Sciatic nerve (tissue), 2 donors: ENCODE data around the gene GCK. TPM values are rescaled to one million over a fixed set of nuclear protein-coding genes. Genes with fewer than 3 reads are reported as not detected.

ENCODE experiments used
- ATAC-seq: fragments of 200-7000 bp; cut with Tn5 transposase; one replicate; pipeline ENCODE4 v1.9.1; 2020; ENCODE audit warnings: mild to moderate bottlenecking, moderate library complexity
- DNase-seq: peaks from one replicate; pipeline ENCODE4 v3.0.0-alpha.2; 2020; ENCODE audit warnings: low spot score
- intact Hi-C: fragments of 100-400 bp; cut with DNase I; formaldehyde crosslinking; loops from one replicate; pipeline ENCODE4 v1.14.2; 2022
- total RNA-seq: library from RNA; stranded (reverse); fragmentation: NEBNext Ultra II Directional; extraction: Animal tissue kit (Norgen Biotek cat#: 25700); gene quantifications from one replicate; pipeline ENCODE4 v1.2.1, GENCODE V29; 2021
- donor health status: DM: no; HTN: no; CAD: no.
- donor health status: DM: no; HTN: no; CAD: no.

GCK gene
- total RNA-seq, 1 donor from 2014 or later: 1.9 TPM

GRCh38 chr7:44150966-44151941 is 38.0 kb downstream of the GCK start:
- intact Hi-C loops: no loop called here
- no peak for ATAC-seq
- DNase-seq: peak; percentile 31

GRCh38 chr7:44150466-44150832 is 38.8 kb downstream of the GCK start:
- intact Hi-C loops: no loop called here
- ATAC-seq (no peak), DNase-seq (peak; percentile 27)

DNA sequence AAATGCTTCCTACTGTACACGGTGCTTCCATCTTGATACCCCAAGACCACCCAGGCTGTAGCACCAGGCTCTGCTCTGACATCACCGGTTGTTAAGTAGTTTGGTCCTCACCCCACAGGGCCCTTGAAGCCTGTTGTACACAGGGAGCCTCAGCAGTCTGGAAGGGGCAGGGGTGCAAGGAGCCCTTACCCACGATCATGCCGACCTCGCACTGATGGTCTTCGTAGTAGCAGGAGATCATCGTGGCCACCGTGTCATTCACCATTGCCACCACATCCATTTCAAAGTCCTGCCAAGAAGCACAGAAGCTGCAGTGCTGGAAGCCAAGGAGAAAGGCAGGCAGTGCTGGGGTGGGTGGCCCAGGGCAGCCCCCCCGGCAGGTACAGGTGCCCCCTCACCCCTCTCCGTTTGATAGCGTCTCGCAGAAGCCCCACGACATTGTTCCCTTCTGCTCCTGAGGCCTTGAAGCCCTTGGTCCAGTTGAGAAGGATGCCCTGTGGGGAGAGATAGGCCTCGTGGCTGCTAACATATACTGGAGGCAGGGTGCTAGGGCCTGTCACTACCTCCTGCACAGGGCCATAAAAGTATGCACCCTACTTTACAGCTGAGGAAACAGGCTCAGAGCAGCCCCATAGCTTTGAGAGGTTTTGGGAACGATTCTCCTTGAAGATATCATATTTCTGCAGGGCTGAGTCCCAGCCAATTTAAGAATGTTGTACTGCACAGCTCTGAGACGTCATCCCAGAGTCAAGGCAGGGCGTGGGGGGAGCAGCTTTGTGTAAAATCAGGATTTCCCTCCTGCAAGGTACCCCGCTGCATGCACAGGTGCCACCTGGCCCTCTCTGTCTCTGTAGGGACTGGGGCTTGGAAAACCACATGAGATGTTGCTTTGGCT is 39.4 kb downstream of the GCK start:
- intact Hi-C loops: no loop called here
- DNase-seq (peak; percentile 22), ATAC-seq (no peak)

DNA sequence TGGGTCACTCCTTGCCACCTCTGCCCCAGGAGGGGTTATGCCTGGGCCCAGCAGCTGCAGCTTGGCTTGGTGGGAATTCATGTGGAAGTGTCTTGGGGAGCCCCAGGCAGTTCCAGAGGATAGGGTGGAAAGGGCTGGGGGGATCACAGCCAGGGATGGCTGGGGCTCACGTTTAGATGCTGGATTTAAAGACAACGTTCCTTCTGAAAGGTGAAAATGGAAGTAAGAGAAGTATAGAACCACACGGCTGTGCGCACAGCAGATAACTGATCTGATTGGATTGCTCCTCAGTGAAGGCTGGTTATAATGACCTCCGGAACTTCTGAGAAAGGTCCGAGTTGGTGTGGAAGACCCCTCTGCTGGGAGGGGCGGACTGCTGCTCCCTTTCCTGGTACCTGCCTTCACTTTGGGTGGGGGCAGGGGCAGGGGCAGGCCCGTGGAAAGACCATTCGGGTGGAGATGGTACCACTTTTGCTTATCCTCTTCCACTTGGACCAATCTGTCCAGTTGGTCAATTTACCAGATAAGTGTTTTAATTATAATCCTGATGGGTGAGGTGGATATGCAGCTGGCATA is 40.2 kb downstream of the GCK start:
- DNase-seq: peak; percentile 26
- ATAC-seq: no peak
- intact Hi-C loops: no loop called here

DNA sequence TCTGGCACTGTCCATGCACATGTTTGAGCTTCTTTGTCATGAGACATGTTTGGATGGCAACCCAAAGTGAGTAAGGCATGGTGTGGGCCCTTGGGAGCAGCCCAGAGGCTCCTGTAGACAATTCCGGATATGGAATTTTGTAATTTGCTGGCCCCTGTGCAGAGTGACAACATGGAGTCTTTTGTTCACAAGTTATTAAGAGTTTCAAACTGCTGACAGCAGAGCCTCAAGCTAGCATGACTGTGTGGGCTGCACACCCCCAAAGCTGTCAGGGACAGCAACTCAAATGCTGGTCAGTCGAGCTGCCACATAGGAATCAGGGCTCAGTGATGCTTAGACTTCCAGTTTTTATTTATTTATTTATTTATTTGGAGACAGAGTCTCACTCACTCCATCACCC is 41.1 kb downstream of the GCK start:
- DNase-seq (peak; percentile 36), ATAC-seq (no peak)
- intact Hi-C loops: no loop called here

DNA sequence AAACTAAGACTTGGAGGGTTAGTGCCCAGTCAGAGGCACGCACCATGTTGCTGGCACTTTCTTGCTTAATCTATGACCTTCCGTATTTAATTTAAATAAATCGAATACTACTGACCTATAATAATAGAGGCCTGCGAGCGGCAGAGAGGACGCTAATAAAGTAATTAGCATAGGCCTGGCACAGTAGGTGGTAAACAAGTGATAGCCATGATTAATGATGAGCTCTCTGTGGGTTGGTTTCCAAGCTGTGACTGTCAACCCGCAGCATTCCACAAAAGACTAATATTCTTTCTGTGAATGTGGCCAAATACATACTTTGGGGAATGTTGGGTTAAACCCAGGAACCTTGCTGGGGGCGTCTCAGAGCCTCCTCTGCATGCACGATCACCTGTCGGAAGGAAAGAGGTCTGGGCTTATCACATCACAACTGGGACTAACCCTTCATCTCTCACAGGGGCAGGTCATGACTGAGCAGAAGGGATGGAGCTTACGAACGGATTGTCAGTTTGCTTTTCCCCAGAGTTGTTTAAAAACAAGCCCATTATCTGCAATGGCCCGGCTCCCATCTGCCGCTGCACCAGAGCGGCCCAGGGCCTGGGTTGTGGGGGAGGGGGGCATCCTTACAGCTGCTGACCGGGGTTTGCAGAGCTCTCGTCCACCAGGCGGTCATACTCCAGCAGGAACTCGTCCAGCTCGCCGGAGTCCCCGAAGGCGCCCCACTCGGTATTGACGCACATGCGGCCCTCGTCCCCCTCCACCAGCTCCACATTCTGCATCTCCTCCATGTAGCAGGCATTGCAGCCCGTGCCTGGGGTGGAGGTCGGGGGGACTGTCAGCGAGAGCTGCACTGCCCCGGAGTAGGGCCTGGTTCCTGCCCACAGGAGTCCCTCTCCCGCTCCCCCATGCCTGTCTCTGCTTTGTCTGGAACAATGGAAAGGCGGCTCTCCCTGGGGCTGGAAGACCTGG is 41.9 kb downstream of the GCK start:
- intact Hi-C loops: no loop called here
- DNase-seq (peak; percentile 60), ATAC-seq (no peak)

GRCh38 chr7:44145969-44146911 is 43.0 kb downstream of the GCK start:
- intact Hi-C loops: no loop called here
- peak; percentile 94 for ATAC-seq
- DNase-seq: peak; percentile 90

GRCh38 chr7:44145479-44145968 is 43.7 kb downstream of the GCK start:
- DNase-seq (peak; percentile 70), ATAC-seq (peak; percentile 80)
- intact Hi-C loops: no loop called here

DNA sequence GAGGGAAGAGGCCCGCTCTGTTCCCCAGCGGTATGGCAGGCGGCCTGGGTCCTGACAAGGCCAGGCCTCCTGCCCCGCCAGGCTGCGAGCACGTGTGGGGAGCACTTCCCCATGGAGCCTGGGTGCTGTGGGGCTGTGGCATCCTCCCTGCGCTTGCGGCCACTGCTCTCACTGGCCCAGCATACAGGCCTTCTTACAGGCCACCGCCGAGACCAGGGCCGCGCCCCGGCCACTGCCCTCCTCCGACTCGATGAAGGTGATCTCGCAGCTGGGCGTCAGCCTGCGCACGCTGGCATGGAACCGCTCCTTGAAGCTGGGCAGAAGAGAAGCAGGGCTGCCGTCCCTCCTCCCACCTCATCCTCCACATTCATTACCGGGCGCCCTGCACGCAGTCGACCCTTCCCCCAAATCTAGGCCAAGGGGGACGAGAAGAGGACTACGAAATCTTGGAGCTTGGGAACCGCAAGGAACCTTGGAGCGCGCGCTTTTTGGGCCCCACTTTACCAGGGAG is 44.2 kb downstream of the GCK start:
- DNase-seq (peak; percentile 60), ATAC-seq (peak; percentile 4)
- intact Hi-C loops: no loop called here

DNA sequence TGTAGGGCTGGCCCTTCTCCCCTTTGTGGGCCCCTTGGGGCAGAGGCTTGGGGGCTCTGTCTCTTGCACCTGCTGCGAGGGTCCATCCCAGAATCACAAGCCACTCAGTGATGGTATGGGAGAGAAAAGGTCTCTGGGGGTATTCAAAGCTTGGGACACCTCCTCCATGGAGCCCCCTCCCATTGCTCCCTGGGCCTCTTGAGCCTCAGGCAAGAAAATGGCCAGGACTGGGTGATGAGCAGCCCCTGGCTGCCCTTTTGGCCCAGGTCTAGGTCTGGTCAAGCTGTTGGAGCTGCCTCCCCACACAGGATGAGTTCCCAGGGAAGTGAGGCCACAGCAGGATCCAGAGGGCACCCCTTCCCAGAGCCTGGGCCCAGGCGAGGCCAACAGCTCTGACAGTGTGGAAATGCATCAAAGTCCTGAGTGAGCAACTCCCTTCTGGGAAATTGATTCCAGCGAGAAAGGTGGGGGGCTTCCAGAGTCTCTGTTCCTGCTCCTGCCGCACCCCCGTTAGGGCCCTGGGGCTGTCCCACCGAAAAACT is 44.7 kb downstream of the GCK start:
- DNase-seq: peak; percentile 30
- intact Hi-C loops: no loop called here

DNA sequence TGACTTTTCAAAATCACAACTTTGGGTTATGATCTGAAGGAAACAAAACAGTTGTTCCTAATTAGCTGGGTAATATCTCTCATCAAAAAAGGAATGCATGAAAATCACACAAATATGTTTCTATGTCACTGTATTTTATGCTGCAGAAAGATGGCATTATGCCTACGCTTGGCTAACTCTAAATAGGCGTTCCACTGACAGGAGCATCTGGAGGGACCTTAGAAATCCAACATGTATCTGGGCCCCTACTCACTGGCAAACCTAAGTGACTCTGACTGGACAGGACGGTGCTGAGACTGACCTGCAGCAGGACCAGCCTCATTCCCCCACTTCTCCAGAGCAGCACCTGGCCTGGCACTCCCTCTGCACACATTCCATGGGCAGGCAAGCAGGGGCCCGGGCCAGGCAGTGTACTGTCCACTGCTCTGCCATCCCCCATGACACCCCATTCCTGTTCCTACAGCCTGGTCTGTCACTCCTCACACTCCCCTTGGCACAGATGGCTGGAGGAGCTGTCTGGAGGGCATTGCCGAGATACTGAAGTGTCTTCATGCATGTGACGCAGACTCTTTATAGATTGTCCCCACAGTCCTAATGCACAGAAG is 45.5 kb downstream of the GCK start:
- intact Hi-C loops: no loop called here
- peak; percentile 31 for DNase-seq
- no peak for ATAC-seq

More for the DNA sequence above, 44.7 kb downstream of the GCK start:
- ATAC-seq: no peak

GRCh38 chr7:44142028-44142427 is 47.2 kb downstream of the GCK start:
- intact Hi-C loops: no loop called here
- no peak for ATAC-seq
- DNase-seq: peak; percentile 43

DNA sequence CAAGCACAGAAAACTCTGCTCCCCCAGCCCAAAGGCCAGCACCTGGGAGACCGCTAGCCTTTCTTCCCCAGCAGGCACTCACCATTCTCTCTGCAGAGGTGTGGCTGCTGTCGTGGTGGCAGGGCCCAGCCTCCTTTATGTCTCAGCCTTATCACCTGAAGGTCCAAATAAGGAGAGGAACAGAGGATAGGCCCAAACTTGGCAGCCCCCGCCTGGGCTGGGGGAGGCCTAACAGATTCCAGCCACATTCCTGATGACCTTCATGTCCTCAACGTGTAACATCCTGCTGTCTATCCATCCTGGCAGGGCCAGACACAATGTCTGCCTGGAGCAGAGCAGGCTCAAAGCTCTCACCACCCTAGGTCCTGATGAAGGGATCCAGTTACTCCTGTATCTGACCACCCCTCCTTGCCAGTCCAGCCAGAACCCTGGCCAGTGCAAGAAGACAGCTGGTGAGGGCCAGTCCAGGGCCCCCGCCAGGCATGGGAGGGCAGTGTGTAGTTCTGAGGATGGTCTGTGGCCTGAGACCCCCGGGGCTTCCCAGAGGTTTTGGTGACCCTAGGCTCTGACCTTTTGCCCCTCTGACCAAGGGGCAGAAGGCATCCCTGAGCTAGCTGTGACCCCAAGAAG is 47.9 kb downstream of the GCK start, which contains the start of gene MYL7:
Gene MYL7 (minus strand): TSS at position 112 of the 630 bp plus-strand sequence. CDS start 27 bp downstream, at position 85.
- ATAC-seq: no peak

GRCh38 chr7:44140341-44140740 is 48.9 kb downstream of the GCK start:
- DNase-seq (no peak), ATAC-seq (no peak)
- intact Hi-C loops: no loop called here

More for the DNA sequence above, 47.9 kb downstream of the GCK start, which contains the start of gene MYL7:
- DNase-seq: no peak
- intact Hi-C loops: no loop called here

GRCh38 chr7:44139311-44140010 is 49.8 kb downstream of the GCK start:
- DNase-seq (no peak), ATAC-seq (no peak)
- intact Hi-C loops: no loop called here
